Activated CD4-positive, alpha-beta T cell treated with anti-CD3 and anti-CD28 coated beads, Interleukin-2, amount 50 U/mL, for 24 hours (primary cell): ENCODE measurements around the gene PRTN3.
"Not testable (repeated sequence)": the region's sequence is repeated elsewhere in the genome, so short reads cannot be mapped to it uniquely, and the experiment has no call there.

ENCODE experiments used
- DNase-seq, 2 donors: peaks; one replicate each; pipeline ENCODE4 v3.0.0-alpha.2; 2020; ENCODE audit warnings: low read depth in 1 of 2, low spot score in 1 of 2

Gene PRTN3

DNA sequence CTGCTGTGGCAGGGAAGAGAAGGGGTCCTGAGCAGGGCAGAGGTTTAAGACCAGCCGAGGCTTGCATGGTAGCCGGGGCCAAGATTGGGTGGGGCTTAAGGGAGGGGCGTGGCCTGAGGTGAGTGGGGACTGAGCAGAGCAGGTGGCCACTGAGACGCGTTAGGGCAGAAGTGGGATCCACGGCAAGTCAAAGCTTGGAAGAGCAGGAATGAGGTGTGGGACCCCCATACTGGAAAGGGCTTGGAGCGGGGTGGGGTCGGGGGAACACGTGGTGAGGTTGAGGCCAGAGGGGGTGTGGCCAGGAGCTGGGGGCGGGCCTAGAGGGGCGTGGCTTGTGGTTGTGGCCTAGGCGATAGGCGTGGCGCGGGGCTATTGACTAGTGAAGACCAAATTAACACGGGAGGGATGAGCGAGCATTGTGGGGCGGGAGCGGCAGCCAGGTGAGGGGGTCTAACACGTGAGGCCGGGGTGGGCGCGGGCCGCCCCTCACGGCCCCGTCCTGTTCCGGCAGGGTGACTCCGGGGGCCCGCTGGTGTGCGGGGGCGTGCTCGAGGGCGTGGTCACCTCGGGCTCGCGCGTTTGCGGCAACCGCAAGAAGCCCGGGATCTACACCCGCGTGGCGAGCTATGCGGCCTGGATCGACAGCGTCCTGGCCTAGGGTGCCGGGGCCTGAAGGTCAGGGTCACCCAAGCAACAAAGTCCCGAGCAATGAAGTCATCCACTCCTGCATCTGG is 21.9 kb downstream of the PRTN3 start:
- peak; percentile 59 to 63 for DNase-seq

- no peak for DNase-seq
Measured at GRCh38 chr19:863315-863620, 22.5 kb downstream of the PRTN3 start.

- DNase-seq: no peak
Measured at GRCh38 chr19:866769-867300, 26.0 kb downstream of the PRTN3 start.

- DNase-seq: no peak
Measured at GRCh38 chr19:867301-867793, 26.5 kb downstream of the PRTN3 start.

DNA sequence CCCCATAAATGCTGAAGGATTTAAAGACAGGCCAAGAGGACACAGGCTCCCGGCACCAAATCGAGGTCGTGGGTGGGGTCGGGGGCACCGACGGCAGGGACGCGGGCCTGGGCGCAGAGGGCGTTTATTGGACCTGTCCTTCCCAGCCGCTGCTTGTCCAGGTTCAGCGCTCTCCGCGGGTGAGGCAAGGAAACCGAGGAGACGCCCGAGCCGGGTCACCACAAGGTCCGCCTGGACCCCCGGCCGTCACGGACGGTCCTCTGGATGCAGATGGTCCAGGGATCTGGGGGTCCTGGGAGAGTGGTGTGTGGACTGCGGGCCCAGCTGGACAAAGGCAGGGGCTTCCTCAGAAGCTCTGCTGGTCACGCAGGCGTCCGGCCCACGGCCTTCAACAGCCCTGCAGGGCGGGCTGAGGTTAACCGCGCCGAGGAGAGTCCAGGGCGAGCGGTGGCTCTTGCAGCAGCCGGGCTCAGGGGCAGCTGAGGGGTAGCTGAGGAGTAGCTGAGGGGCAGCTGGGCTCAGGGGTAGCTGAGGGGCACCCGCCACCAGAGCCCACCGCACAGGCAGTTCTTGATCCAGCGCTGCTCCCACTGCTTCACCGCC is 27.2 kb downstream of the PRTN3 start:
- DNase-seq: no peak

- DNase-seq: no peak
Measured at GRCh38 chr19:868458-869244, 27.9 kb downstream of the PRTN3 start.

GRCh38 chr19:869245-870177 is 28.7 kb downstream of the PRTN3 start:
- no peak for DNase-seq

DNA sequence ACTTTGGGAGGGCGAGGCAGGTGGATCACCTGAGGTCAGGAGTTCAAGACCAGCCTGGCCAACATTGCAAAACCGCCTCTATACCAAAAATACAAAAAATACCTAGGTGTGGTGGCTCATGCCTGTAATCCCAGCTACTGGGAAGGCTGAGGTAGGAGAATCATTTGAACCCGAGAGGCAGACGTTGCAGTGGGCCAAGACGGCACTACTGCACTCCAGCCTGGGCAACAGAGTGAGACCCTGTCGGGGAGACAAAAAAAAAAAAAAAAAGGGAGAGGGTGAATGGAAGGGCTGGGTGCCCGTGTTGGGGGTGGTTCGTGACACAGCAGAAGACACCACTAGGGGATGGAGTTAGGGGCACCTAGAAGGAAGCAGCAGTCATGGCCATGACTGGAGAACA is 29.5 kb downstream of the PRTN3 start:
- DNase-seq: no peak

- no peak for DNase-seq
Measured at GRCh38 chr19:870963-871401, 30.2 kb downstream of the PRTN3 start.

DNA sequence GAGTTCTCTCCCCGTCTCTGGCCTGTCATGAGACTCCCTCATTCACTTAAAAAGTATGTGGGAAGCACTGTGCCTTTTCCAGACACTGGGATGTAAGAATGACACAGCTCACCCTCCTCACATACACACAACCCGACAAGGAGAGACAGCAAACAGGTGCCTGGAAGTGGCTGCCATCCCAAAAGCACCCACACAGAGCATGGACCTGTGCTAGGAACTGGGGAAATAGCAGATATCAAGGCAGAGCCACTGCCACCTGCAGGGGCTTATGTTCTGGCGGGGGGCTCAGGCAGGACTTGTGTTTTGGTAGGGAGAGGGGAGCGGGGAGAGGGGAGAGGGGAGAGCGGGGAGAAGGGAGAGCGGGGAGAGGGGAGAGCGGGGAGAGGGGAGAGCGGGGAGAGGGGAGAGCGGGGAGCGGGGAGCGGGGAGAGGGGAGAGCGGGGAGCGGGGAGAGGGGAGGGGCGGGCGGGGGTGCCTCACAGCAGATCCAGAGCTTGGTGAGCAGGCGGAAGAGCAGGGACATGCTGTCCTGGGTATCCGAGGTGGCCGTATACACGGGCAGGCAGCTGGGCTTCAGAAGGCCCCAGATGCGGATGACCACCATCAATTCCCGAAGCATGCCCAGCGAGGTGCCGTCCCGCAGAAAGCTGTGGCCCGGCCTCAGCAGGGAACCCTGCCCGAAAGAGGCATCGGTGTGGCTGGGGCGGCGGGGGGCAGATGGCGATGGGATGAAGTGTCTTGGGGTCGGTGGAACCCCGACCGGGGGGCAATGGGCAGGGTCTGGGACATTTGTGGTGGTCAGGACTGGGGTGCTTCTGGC is 30.9 kb downstream of the PRTN3 start:
- no peak for DNase-seq

- peak; percentile 38 to 64 for DNase-seq
Measured at GRCh38 chr19:872266-872951, 31.6 kb downstream of the PRTN3 start.

GRCh38 chr19:873084-873483 is 32.3 kb downstream of the PRTN3 start:
- DNase-seq: peak in 1 of 2 donors; percentile 40

DNA sequence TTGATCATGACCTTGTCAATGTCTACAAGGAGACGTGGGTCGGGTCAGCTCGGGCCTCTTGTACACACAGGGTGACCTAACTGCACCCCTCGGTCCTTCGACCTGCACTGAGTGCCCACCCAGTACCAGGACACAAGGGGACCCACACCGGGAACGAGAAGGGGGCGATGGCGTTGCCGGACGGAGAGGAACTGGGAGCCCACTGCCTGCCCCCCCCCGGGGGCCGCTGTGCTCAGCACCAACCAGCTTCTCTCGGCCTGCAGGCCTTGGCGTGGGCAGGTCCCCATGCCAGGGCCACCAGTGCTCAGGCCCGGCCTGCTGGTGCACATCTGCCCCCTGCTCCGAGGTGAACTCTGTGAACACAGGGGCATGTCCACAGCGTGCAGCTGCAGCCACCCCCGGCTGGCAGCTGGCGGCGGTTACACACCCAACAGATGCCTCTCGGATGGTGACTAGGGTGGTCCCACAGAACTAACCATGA is 32.8 kb downstream of the PRTN3 start:
- no peak for DNase-seq

DNA sequence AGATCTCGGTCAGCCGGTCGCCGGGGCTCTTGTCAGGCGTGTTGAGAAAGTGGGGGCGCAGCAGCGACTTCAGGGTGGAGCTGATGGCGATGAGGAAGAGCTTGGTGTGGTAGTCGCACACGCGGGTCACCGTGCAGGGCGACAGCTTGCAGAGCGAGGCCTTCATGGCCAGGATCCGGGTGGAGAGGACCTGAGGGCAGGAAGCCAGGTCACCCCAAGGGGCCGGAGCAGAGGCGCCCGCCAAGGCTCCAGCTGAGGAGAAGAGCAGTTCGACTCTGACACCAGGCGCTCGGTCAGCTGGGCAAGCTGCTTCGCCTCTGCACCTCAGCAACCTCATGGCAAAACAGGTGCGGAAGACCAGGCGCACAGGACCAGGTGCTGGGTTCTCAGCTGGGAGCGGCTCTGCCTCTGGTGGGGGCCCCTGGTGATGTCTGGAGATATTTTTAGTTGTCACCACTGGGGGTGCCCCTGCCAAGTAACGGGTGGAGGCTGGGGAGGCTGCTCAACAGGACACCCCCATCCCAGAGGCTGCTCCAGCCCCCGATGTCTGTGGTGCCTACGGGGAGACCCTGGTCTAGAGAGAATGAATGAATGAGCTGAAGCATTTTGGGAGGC is 34.6 kb downstream of the PRTN3 start:
- no peak for DNase-seq

DNA sequence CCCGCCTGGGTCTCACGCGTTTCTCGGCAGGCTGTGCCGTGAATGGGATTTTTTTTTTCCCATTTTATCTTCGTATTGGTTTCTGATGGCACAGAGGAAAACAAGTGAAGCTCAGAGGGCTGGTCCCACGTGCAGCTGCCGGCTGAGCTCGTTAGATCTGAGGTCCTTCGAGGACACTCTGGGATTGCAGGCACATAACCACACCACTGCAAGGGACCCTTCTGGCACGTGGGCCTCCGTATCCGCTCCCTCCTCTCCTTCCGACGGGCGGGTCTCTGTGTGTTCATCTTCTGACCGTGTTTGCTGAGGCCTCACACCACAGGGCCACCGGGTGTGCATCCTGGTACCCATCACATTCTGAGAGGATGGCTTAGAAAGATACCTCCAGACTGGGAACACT is 35.3 kb downstream of the PRTN3 start:
- no peak for DNase-seq

- DNase-seq: no peak
Measured at GRCh38 chr19:876780-877314, 36.0 kb downstream of the PRTN3 start.

DNA sequence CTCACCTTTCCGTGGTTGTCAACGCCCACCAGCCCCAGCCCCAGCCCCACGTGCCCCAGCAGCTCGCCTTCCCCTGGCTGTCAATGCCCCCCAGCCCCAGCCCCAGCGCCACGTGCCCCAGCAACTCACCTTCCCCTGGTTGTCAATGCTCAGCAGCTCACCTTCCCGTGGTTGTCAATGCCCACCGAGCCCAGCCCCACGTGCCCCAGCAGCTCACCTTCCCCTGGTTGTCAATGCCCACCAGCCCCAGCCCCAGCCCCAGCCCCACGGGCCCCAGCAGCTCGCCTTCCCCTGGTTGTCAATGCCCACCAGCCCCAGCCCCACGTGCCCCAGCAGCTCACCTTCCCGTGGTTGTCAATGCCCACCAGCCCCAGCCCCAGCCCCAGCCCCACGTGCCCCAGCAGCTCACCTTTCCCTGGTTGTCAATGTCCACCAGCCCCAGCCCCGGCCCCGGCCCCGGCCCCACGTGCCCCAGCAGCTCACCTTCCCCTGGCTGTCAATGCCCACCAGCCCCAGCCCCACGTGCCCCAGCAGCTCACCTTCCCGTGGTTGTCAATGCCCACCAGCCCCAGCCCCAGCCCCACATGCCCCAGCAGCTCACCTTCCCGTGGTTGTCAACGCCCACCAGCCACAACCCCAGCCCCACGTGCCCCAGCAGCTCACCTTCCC is 37.3 kb downstream of the PRTN3 start:
- not testable (repeated sequence) for DNase-seq
